BJ (cell line): ENCODE results near the gene MRPL9. TPM values are rescaled to one million over a fixed set of nuclear protein-coding genes. Genes with fewer than 3 reads are reported as not detected.

Experiments
- CTCF ChIA-PET: fragments of 350-600 bp; formaldehyde crosslinking; extraction: SDS; loops from one replicate; lab custom pipeline; 2021; ENCODE audit warnings: antibody characterized with exemption, inconsistent platforms; lab: Yijun Ruan, JAX
- POLR2A ChIA-PET: fragments of 300-600 bp; sonication (Branson Sonifier 250); formaldehyde crosslinking; extraction: SDS; loops from one replicate; lab custom pipeline; 2021; ENCODE audit warnings: antibody characterized with exemption; lab: Charles Lee
- DNase-seq: peaks from one replicate; pipeline ENCODE4 v3.0.0-alpha.2; 2011; ENCODE audit warnings: low read depth
- H3K27me3 ChIP-seq: 2 replicates; pipeline ENCODE4 v1.6.0; 2011; ENCODE audit warnings: low read length; ENCODE audit not compliant: control insufficient read depth, insufficient read depth
- H3K36me3 ChIP-seq: 2 replicates; pipeline ENCODE4 v1.5.1; 2011; ENCODE audit warnings: low read length; ENCODE audit not compliant: control insufficient read depth, insufficient read depth
- H3K4me3 ChIP-seq: 2 replicates; pipeline ENCODE4 v1.5.1; 2011; ENCODE audit warnings: low read depth, mild to moderate bottlenecking, control low read depth, low read length
- CTCF ChIP-seq: IDR thresholded peaks from 2 replicates; pipeline ENCODE4 v1.5.1; 2011; ENCODE audit warnings: low read depth, mild to moderate bottlenecking, control low read depth, inconsistent platforms, low read length, moderate library complexity; ENCODE audit not compliant: insufficient read depth
- polyA plus RNA-seq: library from polyadenylated mRNA; depleted of rRNA; stranded (reverse); fragments of >200 nt; gene quantifications from 2 replicates; pipeline ENCODE4 v1.2.3, GENCODE V29; 2011

MRPL9 gene
- polyA plus RNA-seq, 1 experiment: 89.6 TPM

- no peak for TF ChIP-seq CTCF
- no peak for DNase-seq
- POLR2A ChIA-PET: no interaction called here
- Histone ChIP-seq H3K27me3 (peaks cover 53% of the 10 kb centered on the region), H3K4me3 (no peak overlapping the region), H3K36me3 (no peaks in the 10 kb centered on the region)
- CTCF ChIA-PET: interaction anchor here (0.7 to 2.0 kb wide), 2 partner anchors 23 to 80 kb away, joined by 3 to 5 read pairs; no protein-coding TSS in a partner anchor
Observed at GRCh38 chr1:151715726-151716404, 47.4 kb downstream of the MRPL9 start.

GRCh38 chr1:151714820-151715725 lies 48.2 kb downstream of the MRPL9 start:
- no peak overlapping the region for H3K4me3 ChIP-seq
- ChIA-PET CTCF (interaction anchor here (0.7 to 2.0 kb wide), 2 partner anchors 22 to 79 kb away, joined by 3 to 5 read pairs; no protein-coding TSS in a partner anchor), POLR2A (interaction anchor here (0.7 kb wide), 1 partner anchor 85 kb away, joined by 7 read pairs; no protein-coding TSS in a partner anchor)

GRCh38 chr1:151713874-151714273 lies 49.4 kb downstream of the MRPL9 start:
- H3K4me3 ChIP-seq: no peak overlapping the region
- POLR2A ChIA-PET: interaction anchor here (1.0 kb wide), 1 partner anchor 94 kb away, joined by 7 read pairs; no protein-coding TSS in a partner anchor
- H3K27me3 ChIP-seq: peaks cover 46% of the 10 kb centered on the region
- no peak for DNase-seq
- no peak for TF ChIP-seq CTCF
- no peaks in the 10 kb centered on the region for H3K36me3 ChIP-seq
- CTCF ChIA-PET: no interaction called here

More at GRCh38 chr1:151714820-151715725, 48.2 kb downstream of the MRPL9 start:
- no peak for TF ChIP-seq CTCF
- no peak for DNase-seq
- H3K36me3 ChIP-seq: no peaks in the 10 kb centered on the region
- H3K27me3 ChIP-seq: peaks cover 49% of the 10 kb centered on the region

- Histone ChIP-seq H3K4me3 (no peak overlapping the region), H3K27me3 (peaks cover 41% of the 10 kb centered on the region), H3K36me3 (no peaks in the 10 kb centered on the region)
- CTCF ChIA-PET: no interaction called here
- TF ChIP-seq CTCF: no peak
- no peak for DNase-seq
- POLR2A ChIA-PET: interaction anchor here (0.5 to 1.0 kb wide), 2 partner anchors 10 to 93 kb away, joined by 5 to 7 read pairs; no protein-coding TSS in a partner anchor
Observed at GRCh38 chr1:151713044-151713443, 50.3 kb downstream of the MRPL9 start.

GRCh38 chr1:151711951-151712350 lies 51.3 kb downstream of the MRPL9 start:
- Histone ChIP-seq H3K27me3 (peaks cover 33% of the 10 kb centered on the region), H3K4me3 (no peak overlapping the region), H3K36me3 (no peaks in the 10 kb centered on the region)
- POLR2A ChIA-PET: no interaction called here
- no peak for DNase-seq
- TF ChIP-seq CTCF: no peak
- CTCF ChIA-PET: no interaction called here
